Uterus (tissue), 4 donors: Measurements from ENCODE around the gene FAM50A. TPM values are rescaled to one million over a fixed set of nuclear protein-coding genes. Genes with fewer than 3 reads are reported as not detected.

Source experiments
- DNase-seq, 2 donors: peaks; one replicate each; pipeline ENCODE4 v3.0.0-alpha.2; 2019 to 2020
- H3K27ac ChIP-seq, 2 donors: fragments of 200-600 bp; sonication (generic); 1 replicate in 1 of 2; 2 replicates in 1 of 2; pipeline ENCODE4 v1.5.1; 2016 to 2018
- H3K27me3 ChIP-seq, 2 donors: fragments of 200-600 bp; sonication (generic); one replicate each; pipeline ENCODE4 v1.5.1; 2018 to 2019; ENCODE audit warnings: control low read depth in 1 of 2
- H3K36me3 ChIP-seq, 2 donors: fragments of 200-600 bp; sonication (generic); one replicate each; pipeline ENCODE4 v1.5.1; 2019; ENCODE audit warnings: control low read depth in 1 of 2
- H3K4me1 ChIP-seq, 2 donors: fragments of 200-600 bp; sonication (generic); one replicate each; pipeline ENCODE4 v1.5.1; 2018 to 2019; ENCODE audit warnings: control low read depth in 1 of 2
- H3K4me3 ChIP-seq, 2 donors: fragments of 200-600 bp; sonication (generic); 1 replicate in 1 of 2; 2 replicates in 1 of 2; pipeline ENCODE4 v1.5.1; 2018 to 2019; ENCODE audit warnings: mild to moderate bottlenecking in 1 of 2
- H3K9me3 ChIP-seq, 2 donors: fragments of 200-600 bp; sonication (generic); one replicate each; pipeline ENCODE4 v1.5.1; 2019; ENCODE audit warnings: control low read depth in 1 of 2
- CTCF ChIP-seq, 4 experiments: fragments of 200-600 bp in 2 of 4; fragments of 450-650 bp in 2 of 4; sonication (generic) in 2 of 4; IDR thresholded peaks; one replicate each; pipeline ENCODE4 v1.5.1; 2016 to 2019; ENCODE audit warnings: antibody characterized with exemption in 4 of 4, mild to moderate bottlenecking in 2 of 4, moderate library complexity in 1 of 4
- POLR2A ChIP-seq, 2 donors: fragments of 450-650 bp; IDR thresholded peaks; one replicate each; pipeline ENCODE4 v1.6.1; 2016; ENCODE audit warnings: antibody characterized with exemption in 2 of 2, mild to moderate bottlenecking in 1 of 2, moderate library complexity in 1 of 2
- intact Hi-C: fragments of 100-400 bp; cut with DNase I; formaldehyde crosslinking; loops from one replicate; pipeline ENCODE4 v1.15.1; 2023; ENCODE audit warnings: low total_unique reads
- total RNA-seq, 4 donors: library from RNA; depleted of rRNA in 3 of 4; stranded (reverse); fragments of >200 nt in 3 of 4; gene quantifications; one replicate each; pipeline versions ENCODE4 v1.1.0 to v1.2.4, GENCODE V29; 2014 to 2023
- donor health status: DM: yes; HTN: yes; CAD: no.

FAM50A gene
- total RNA-seq, 4 donors from 2014 or later, result 16.4 to 48.8 (median 28.3) TPM

GRCh38 chrX:154478728-154479622 lies 35.0 kb downstream of the FAM50A start, which contains the start of gene LAGE3:
Gene LAGE3, minus strand, starts transcription at chrX:154479281. Its CDS starts 366 bp downstream, at chrX:154478915.
- H3K27me3 ChIP-seq, result no peaks in the 10 kb centered on the region
- peak within 1 kb of the TSS; percentile 70 to 86 for H3K27ac ChIP-seq
- H3K9me3 ChIP-seq, result no peaks in the 10 kb centered on the region
- peak within 1 kb of the TSS; percentile 33 to 49 for H3K4me3 ChIP-seq
- peak; percentile 91 to 93 for DNase-seq
- peak in 1 of 4 experiments; percentile 18 for TF ChIP-seq CTCF (IDR thresholded peaks at IDR 0.05)
- peak; percentile 52 to 62 for TF ChIP-seq POLR2A (IDR thresholded peaks at IDR 0.05)
- no peaks in the 10 kb centered on the region for H3K36me3 ChIP-seq
- intact Hi-C loops, result no loop called here
- H3K4me1 ChIP-seq, result peaks cover 0 to 3% of the 10 kb centered on the region in 2 donors

- DNase-seq, result no peak
- no peak overlapping the region for H3K27ac ChIP-seq
- no peak for TF ChIP-seq CTCF (IDR thresholded peaks at IDR 0.05)
- TF ChIP-seq POLR2A (IDR thresholded peaks at IDR 0.05), result no peak
- no peak overlapping the region for H3K4me3 ChIP-seq
- H3K9me3 ChIP-seq, result no peaks in the 10 kb centered on the region
- H3K4me1 ChIP-seq, result peaks cover 0 to 3% of the 10 kb centered on the region in 2 donors
- intact Hi-C loops, result no loop called here
- no peaks in the 10 kb centered on the region for H3K36me3 ChIP-seq
- no peaks in the 10 kb centered on the region for H3K27me3 ChIP-seq
Measured at GRCh38 chrX:154481195-154481594, 37.3 kb downstream of the FAM50A start.

GRCh38 chrX:154481911-154482601 lies 38.1 kb downstream of the FAM50A start:
- H3K27me3 ChIP-seq, result no peaks in the 10 kb centered on the region
- no peak for DNase-seq
- no peaks in the 10 kb centered on the region for H3K9me3 ChIP-seq
- H3K36me3 ChIP-seq, result no peaks in the 10 kb centered on the region
- H3K27ac ChIP-seq, result no peak overlapping the region
- H3K4me3 ChIP-seq, result no peak overlapping the region
- intact Hi-C loops, result no loop called here
- H3K4me1 ChIP-seq, result peaks cover 0 to 3% of the 10 kb centered on the region in 2 donors
- TF ChIP-seq CTCF (IDR thresholded peaks at IDR 0.05) (no peak), POLR2A (IDR thresholded peaks at IDR 0.05) (no peak)

GRCh38 chrX:154482786-154483185 lies 38.8 kb downstream of the FAM50A start:
- TF ChIP-seq POLR2A (IDR thresholded peaks at IDR 0.05) (no peak), CTCF (IDR thresholded peaks at IDR 0.05) (no peak)
- no peak overlapping the region for H3K27ac ChIP-seq
- no peaks in the 10 kb centered on the region for H3K9me3 ChIP-seq
- no peak for DNase-seq
- no peaks in the 10 kb centered on the region for H3K36me3 ChIP-seq
- peaks cover 0 to 3% of the 10 kb centered on the region in 2 donors for H3K4me1 ChIP-seq
- intact Hi-C loops, result no loop called here
- no peak overlapping the region for H3K4me3 ChIP-seq
- no peaks in the 10 kb centered on the region for H3K27me3 ChIP-seq

- no peaks in the 10 kb centered on the region for H3K27me3 ChIP-seq
- no peaks in the 10 kb centered on the region for H3K9me3 ChIP-seq
- intact Hi-C loops, result no loop called here
Measured at GRCh38 chrX:154483325-154483724, 39.4 kb downstream of the FAM50A start.

More at GRCh38 chrX:154483325-154483724, 39.4 kb downstream of the FAM50A start:
- Histone ChIP-seq H3K4me3 (no peak overlapping the region), H3K4me1 (no peaks in the 10 kb centered on the region), H3K36me3 (no peaks in the 10 kb centered on the region), H3K27ac (no peak overlapping the region)
- DNase-seq, result no peak
- TF ChIP-seq CTCF (IDR thresholded peaks at IDR 0.05), result no peak
- TF ChIP-seq POLR2A (IDR thresholded peaks at IDR 0.05), result no peak
